ENCODE data around the gene KCNAB1. TPM values are rescaled to one million over a fixed set of nuclear protein-coding genes. Genes with fewer than 3 reads are reported as not detected.

The KCNAB1 gene
- total and polyA plus RNA-seq, 10 of the 15 experiments (the other 5 are each of a cell fraction or from before 2014, with no cell fraction given) = 0.11 to 0.69 (median 0.43) TPM; not detected in 6

DNA sequence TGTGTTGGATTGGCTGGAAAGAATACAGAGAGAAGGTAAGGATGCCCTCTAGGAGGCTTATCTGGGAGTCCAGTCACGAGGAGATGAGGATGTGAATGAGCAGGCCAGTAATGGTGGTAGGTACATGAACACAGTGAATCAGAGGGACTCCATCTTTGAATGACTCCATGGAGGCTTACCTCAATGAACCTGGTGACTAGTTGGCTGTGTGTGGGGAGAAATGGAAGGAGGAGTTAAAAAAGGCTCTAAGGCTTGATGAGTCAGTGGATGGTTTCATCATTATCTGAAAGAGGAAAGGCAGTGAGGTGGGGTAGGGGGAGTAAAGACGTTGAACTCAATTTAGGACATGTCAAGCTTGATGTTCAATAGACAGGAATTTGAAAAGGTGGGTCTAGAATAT is 61.1 kb downstream of the KCNAB1 start:
- in situ Hi-C loops (cut with MboI) = no loop called here
- H3K4me1 ChIP-seq (ENCODE audit: control insufficient read depth, insufficient read depth, low read length) = no peaks in the 10 kb centered on the region
- ChIA-PET RAD21 (ENCODE audit: unreplicated experiment) (no interaction called here), CTCF (no interaction called here), SMC1A (ENCODE audit: uncharacterized antibody, unreplicated experiment) (no interaction called here), POLR2A (no interaction called here)
- peaks cover 0 to 3% of the 10 kb centered on the region in 2 experiments; a peak in 1 of 4 replicates for H3K27me3 ChIP-seq (replicated peaks in 1 of 2; ENCODE audit: control insufficient read depth in 2 of 2, insufficient read depth in 2 of 2, low read length in 1 of 2)
- FAIRE-seq = no peak
- no peak overlapping the region for H3K4me2 ChIP-seq (ENCODE audit: control insufficient read depth, insufficient read depth)
- H4K20me1 ChIP-seq (ENCODE audit: control insufficient read depth, insufficient read depth) = no peaks in the 10 kb centered on the region
- H3K27ac ChIP-seq (ENCODE audit: control insufficient read depth, insufficient read depth) = no peak overlapping the region
- H3K9ac ChIP-seq (ENCODE audit: control insufficient read depth, insufficient read depth, low read length) = no peak overlapping the region
- intact Hi-C loops (cut with micrococcal nuclease; ENCODE audit: unreplicated experiment) = no loop called here
- 0% methylated on average over 2 of the region's 2 CpGs for WGBS (ENCODE audit: insufficient coverage, insufficient replicate concordance, low lambda C conversion rate, missing lambda C conversion rate)
- TF ChIP-seq BMI1 (IDR thresholded peaks at IDR 0.05; ENCODE audit: borderline replicate concordance) (no peak), PAX8 (IDR thresholded peaks at IDR 0.05) (no peak), SIX5 (IDR thresholded peaks at IDR 0.05; ENCODE audit: low read depth, low read length, severe bottlenecking) (no peak), HDAC6 (IDR thresholded peaks at IDR 0.05; ENCODE audit: unreplicated experiment) (no peak), NR2F1 (conservative IDR thresholded peaks at IDR 0.05) (no peak), CHD1 (IDR thresholded peaks at IDR 0.05; ENCODE audit: low read depth, low read length) (no peak), RUNX3 (IDR thresholded peaks at IDR 0.05; ENCODE audit: low read length) (no peak), IKZF2 (IDR thresholded peaks at IDR 0.05) (no peak)
- TF ChIP-seq, protein P1, sequence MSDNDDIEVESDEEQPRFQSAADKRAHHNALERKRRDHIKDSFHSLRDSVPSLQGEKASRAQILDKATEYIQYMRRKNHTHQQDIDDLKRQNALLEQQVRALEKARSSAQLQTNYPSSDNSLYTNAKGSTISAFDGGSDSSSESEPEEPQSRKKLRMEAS (IDR thresholded peaks at IDR 0.05; ENCODE audit: low read depth, low read length) = no peak
- TF ChIP-seq, protein P2, sequence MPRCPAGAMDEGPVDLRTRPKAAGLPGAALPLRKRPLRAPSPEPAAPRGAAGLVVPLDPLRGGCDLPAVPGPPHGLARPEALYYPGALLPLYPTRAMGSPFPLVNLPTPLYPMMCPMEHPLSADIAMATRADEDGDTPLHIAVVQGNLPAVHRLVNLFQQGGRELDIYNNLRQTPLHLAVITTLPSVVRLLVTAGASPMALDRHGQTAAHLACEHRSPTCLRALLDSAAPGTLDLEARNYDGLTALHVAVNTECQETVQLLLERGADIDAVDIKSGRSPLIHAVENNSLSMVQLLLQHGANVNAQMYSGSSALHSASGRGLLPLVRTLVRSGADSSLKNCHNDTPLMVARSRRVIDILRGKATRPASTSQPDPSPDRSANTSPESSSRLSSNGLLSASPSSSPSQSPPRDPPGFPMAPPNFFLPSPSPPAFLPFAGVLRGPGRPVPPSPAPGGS (IDR thresholded peaks at IDR 0.05; ENCODE audit: borderline replicate concordance, insufficient read depth, low read depth, low read length, poor library complexity, severe bottlenecking) = no peak
- TF ChIP-seq, protein P3, sequence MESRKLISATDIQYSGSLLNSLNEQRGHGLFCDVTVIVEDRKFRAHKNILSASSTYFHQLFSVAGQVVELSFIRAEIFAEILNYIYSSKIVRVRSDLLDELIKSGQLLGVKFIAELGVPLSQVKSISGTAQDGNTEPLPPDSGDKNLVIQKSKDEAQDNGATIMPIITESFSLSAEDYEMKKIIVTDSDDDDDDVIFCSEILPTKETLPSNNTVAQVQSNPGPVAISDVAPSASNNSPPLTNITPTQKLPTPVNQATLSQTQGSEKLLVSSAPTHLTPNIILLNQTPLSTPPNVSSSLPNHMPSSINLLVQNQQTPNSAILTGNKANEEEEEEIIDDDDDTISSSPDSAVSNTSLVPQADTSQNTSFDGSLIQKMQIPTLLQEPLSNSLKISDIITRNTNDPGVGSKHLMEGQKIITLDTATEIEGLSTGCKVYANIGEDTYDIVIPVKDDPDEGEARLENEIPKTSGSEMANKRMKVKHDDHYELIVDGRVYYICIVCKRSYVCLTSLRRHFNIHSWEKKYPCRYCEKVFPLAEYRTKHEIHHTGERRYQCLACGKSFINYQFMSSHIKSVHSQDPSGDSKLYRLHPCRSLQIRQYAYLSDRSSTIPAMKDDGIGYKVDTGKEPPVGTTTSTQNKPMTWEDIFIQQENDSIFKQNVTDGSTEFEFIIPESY (IDR thresholded peaks at IDR 0.05) = no peak
- no peak for DNase-seq (ENCODE audit: low read depth, low spot score)
- no peak overlapping the region for H3K4me3 ChIP-seq
- H2AFZ ChIP-seq (ENCODE audit: control insufficient read depth, low read depth, low read length) = no peak overlapping the region
- H3K36me3 ChIP-seq (ENCODE audit: control insufficient read depth in 2 of 2, insufficient read depth in 2 of 2, low read length in 1 of 2) = no peaks in the 10 kb centered on the region
- H3K9me3 ChIP-seq (replicated peaks; ENCODE audit: control insufficient read depth, insufficient read depth, low read length) = no peaks in the 10 kb centered on the region
- BruUV-seq (replicated peaks) = no TSS peak
- ATAC-seq = no peak
- no peaks in the 10 kb centered on the region for H3K79me2 ChIP-seq (ENCODE audit: control insufficient read depth, insufficient read depth, low read length)
